ENCODE results near the gene NAA10. TPM values are rescaled to one million over a fixed set of nuclear protein-coding genes. Genes with fewer than 3 reads are reported as not detected.

The NAA10 gene
- total RNA-seq, 2 donors from 2014 or later: 30.3 to 74.7 TPM

GRCh38 chrX:153917869-153918268 lies 17.0 kb downstream of the NAA10 start:
- intact Hi-C loops (cut with DNase I): no loop called here
- ATAC-seq (no peak), DNase-seq (no peak)
- no peaks in the 10 kb centered on the region for H3K27me3 ChIP-seq
- no peak for TF ChIP-seq CTCF (IDR thresholded peaks at IDR 0.05)
- 73 to 85% methylated on average over 5 to 6 of the region's 6 CpGs for WGBS, 2 donors
- H3K4me3 ChIP-seq: no peak overlapping the region
- peaks cover under 1% of the 10 kb centered on the region for H3K4me1 ChIP-seq
- H3K27ac ChIP-seq: no peak overlapping the region
- H3K36me3 ChIP-seq (replicated peaks in 1 of 2; ENCODE audit: insufficient read depth in 1 of 2, low read depth in 2 of 2): no peaks in the 10 kb centered on the region
- H3K9me3 ChIP-seq: no peaks in the 10 kb centered on the region

GRCh38 chrX:153913701-153914100 lies 21.1 kb downstream of the NAA10 start:
- no peaks in the 10 kb centered on the region for H3K27me3 ChIP-seq
- no peak for DNase-seq
- WGBS, 2 donors: 87% methylated on average over 11 of the region's 17 CpGs; no CpG with 5 or more reads in 1 of the 2 donors

GRCh38 chrX:153913211-153913610 lies 21.6 kb downstream of the NAA10 start:
- 80 to 86% methylated on average over 1 of the region's 17 CpGs for WGBS, 2 donors
- Histone ChIP-seq H3K27ac (no peak overlapping the region), H3K4me3 (no peak overlapping the region), H3K4me1 (no peaks in the 10 kb centered on the region), H3K27me3 (no peaks in the 10 kb centered on the region), H3K36me3 (replicated peaks in 1 of 2; ENCODE audit: insufficient read depth in 1 of 2, low read depth in 2 of 2) (no peaks in the 10 kb centered on the region), H3K9me3 (no peaks in the 10 kb centered on the region)
- no peak for TF ChIP-seq CTCF (IDR thresholded peaks at IDR 0.05)
- no peak for TF ChIP-seq POLR2A (IDR thresholded peaks at IDR 0.05)
- DNase-seq: no peak
- ATAC-seq: no peak
- intact Hi-C loops (cut with DNase I): no loop called here

More at GRCh38 chrX:153913701-153914100, 21.1 kb downstream of the NAA10 start:
- intact Hi-C loops (cut with DNase I): no loop called here
- Histone ChIP-seq H3K4me3 (no peak overlapping the region), H3K36me3 (replicated peaks in 1 of 2; ENCODE audit: insufficient read depth in 1 of 2, low read depth in 2 of 2) (no peaks in the 10 kb centered on the region), H3K4me1 (no peaks in the 10 kb centered on the region), H3K27ac (no peak overlapping the region), H3K9me3 (no peaks in the 10 kb centered on the region)
- TF ChIP-seq CTCF (IDR thresholded peaks at IDR 0.05) (no peak), POLR2A (IDR thresholded peaks at IDR 0.05) (no peak)
- ATAC-seq: no peak

- DNase-seq (no peak), ATAC-seq (no peak)
- no peak overlapping the region for H3K27ac ChIP-seq
- 59 to 77% methylated on average over 5 to 6 of the region's 6 CpGs for WGBS, 2 donors
- H3K4me1 ChIP-seq: no peaks in the 10 kb centered on the region
- no peaks in the 10 kb centered on the region for H3K27me3 ChIP-seq
- intact Hi-C loops (cut with DNase I): no loop called here
- no peak overlapping the region for H3K4me3 ChIP-seq
- TF ChIP-seq CTCF (IDR thresholded peaks at IDR 0.05) (no peak), POLR2A (IDR thresholded peaks at IDR 0.05) (no peak)
- H3K9me3 ChIP-seq: no peaks in the 10 kb centered on the region
- no peaks in the 10 kb centered on the region for H3K36me3 ChIP-seq (replicated peaks in 1 of 2; ENCODE audit: insufficient read depth in 1 of 2, low read depth in 2 of 2)
Measured at GRCh38 chrX:153911798-153912197, 23.0 kb downstream of the NAA10 start.

GRCh38 chrX:153910446-153910845 lies 24.4 kb downstream of the NAA10 start:
- WGBS, 2 donors: 87% methylated on average over 3 of the region's 22 CpGs; no CpG with 5 or more reads in 1 of the 2 donors
- no peaks in the 10 kb centered on the region for H3K4me1 ChIP-seq
- ATAC-seq (no peak), DNase-seq (no peak)
- no peaks in the 10 kb centered on the region for H3K9me3 ChIP-seq
- no peaks in the 10 kb centered on the region for H3K27me3 ChIP-seq
- H3K36me3 ChIP-seq (replicated peaks in 1 of 2; ENCODE audit: insufficient read depth in 1 of 2, low read depth in 2 of 2): no peaks in the 10 kb centered on the region
- intact Hi-C loops (cut with DNase I): no loop called here
- H3K4me3 ChIP-seq: no peak overlapping the region
- TF ChIP-seq POLR2A (IDR thresholded peaks at IDR 0.05) (no peak), CTCF (IDR thresholded peaks at IDR 0.05) (no peak)
- no peak overlapping the region for H3K27ac ChIP-seq

All from body of pancreas (tissue), 4 donors.